Measurements from ENCODE around the gene ANKMY1. TPM values are rescaled to one million over a fixed set of nuclear protein-coding genes. Genes with fewer than 3 reads are reported as not detected.
"Not testable (repeated sequence)": the region's sequence is repeated elsewhere in the genome, so short reads cannot be mapped to it uniquely, and the experiment has no call there.

ANKMY1 gene
- total RNA-seq, 1 donor from 2014 or later, result 25.6 TPM

GRCh38 chr2:240505910-240506309 lies 51.9 kb downstream of the ANKMY1 start:
- no peak for DNase-seq (ENCODE audit: low spot score)

- DNase-seq (ENCODE audit: low spot score), result peak; percentile 4
These were observed 53.9 kb downstream of the ANKMY1 start for GRCh38 chr2:240503848-240504247.

GRCh38 chr2:240503375-240503774 lies 54.4 kb downstream of the ANKMY1 start:
- peak; percentile 4 for DNase-seq (ENCODE audit: low spot score)

GRCh38 chr2:240502430-240503121 lies 55.2 kb downstream of the ANKMY1 start:
- DNase-seq (ENCODE audit: low spot score), result peak; percentile 7

GRCh38 chr2:240502059-240502429 lies 55.7 kb downstream of the ANKMY1 start:
- DNase-seq (ENCODE audit: low spot score), result no peak

- peak; percentile 5 for DNase-seq (ENCODE audit: low spot score)
These were observed 56.2 kb downstream of the ANKMY1 start for GRCh38 chr2:240501531-240501991.

GRCh38 chr2:240500561-240501423 lies 57.0 kb downstream of the ANKMY1 start:
- peak; percentile 6 for DNase-seq (ENCODE audit: low spot score)

GRCh38 chr2:240499309-240500301 lies 58.2 kb downstream of the ANKMY1 start:
- peak; percentile 2 for DNase-seq (ENCODE audit: low spot score)

GRCh38 chr2:240498958-240499260 lies 58.9 kb downstream of the ANKMY1 start:
- DNase-seq (ENCODE audit: low spot score), result no peak

- DNase-seq (ENCODE audit: low spot score), result no peak
These were observed 59.4 kb downstream of the ANKMY1 start for GRCh38 chr2:240498171-240498957.

- DNase-seq (ENCODE audit: low spot score), result not testable (repeated sequence)
These were observed 60.7 kb downstream of the ANKMY1 start for GRCh38 chr2:240497082-240497481.

- not testable (repeated sequence) for DNase-seq (ENCODE audit: low spot score)
These were observed 62.8 kb downstream of the ANKMY1 start for GRCh38 chr2:240494942-240495341.

- DNase-seq (ENCODE audit: low spot score), result no peak
These were observed 63.5 kb downstream of the ANKMY1 start for GRCh38 chr2:240494194-240494793.

- DNase-seq (ENCODE audit: low spot score), result no peak
These were observed 66.3 kb downstream of the ANKMY1 start for GRCh38 chr2:240491483-240491882.

GRCh38 chr2:240482141-240482540 lies 75.6 kb downstream of the ANKMY1 start:
- DNase-seq (ENCODE audit: low spot score), result no peak

GRCh38 chr2:240481720-240482119 lies 76.1 kb downstream of the ANKMY1 start:
- no peak for DNase-seq (ENCODE audit: low spot score)

- DNase-seq (ENCODE audit: low spot score), result no peak
These were observed 76.8 kb downstream of the ANKMY1 start for GRCh38 chr2:240480834-240481623.

GRCh38 chr2:240479111-240479501 lies 78.7 kb downstream of the ANKMY1 start:
- peak; percentile 8 for DNase-seq (ENCODE audit: low spot score)

- DNase-seq (ENCODE audit: low spot score), result peak; percentile 9
These were observed 79.3 kb downstream of the ANKMY1 start for GRCh38 chr2:240478346-240479110.

Measured in mucosa of gallbladder (tissue), 1 donor.